GM12878 (cell line): ENCODE data around the gene GNAO1. TPM values are rescaled to one million over a fixed set of nuclear protein-coding genes. Genes with fewer than 3 reads are reported as not detected.

Source experiments
- ATAC-seq: fragments of 200-7000 bp; cut with Tn5 transposase; 3 replicates; pipeline ENCODE4 v1.9.1; 2020; ENCODE audit warnings: mild to moderate bottlenecking, moderate library complexity
- BruUV-seq: library from RNA; stranded (reverse); fragments of 400-500 nt; replicated peaks from 2 replicates; lab custom pipeline; 2021; lab: Mats Ljungman, UMichigan
- CTCF ChIA-PET: fragments of 300-600 bp; sonication (Branson Sonifier 250); formaldehyde crosslinking; extraction: SDS; loops from one replicate; lab custom pipeline; 2021; ENCODE audit warnings: inconsistent platforms; lab: Yijun Ruan, JAX
- POLR2A ChIA-PET: fragments of 350-600 bp; formaldehyde crosslinking; extraction: SDS; loops from one replicate; lab custom pipeline; 2021; ENCODE audit warnings: inconsistent platforms; lab: Charles Lee
- RAD21 ChIA-PET: fragments of 300-600 bp; sonication (Branson Sonifier 250); formaldehyde crosslinking; loops from one replicate; lab custom pipeline; 2023; ENCODE audit warnings: antibody characterized with exemption; ENCODE audit not compliant: unreplicated experiment; lab: Charles Lee
- SMC1A ChIA-PET: fragments of 300-600 bp; sonication (Branson Sonifier 250); formaldehyde crosslinking; loops from one replicate; lab custom pipeline; 2023; ENCODE audit not compliant: unreplicated experiment, uncharacterized antibody; lab: Charles Lee
- DNase-seq: peaks from one replicate; pipeline ENCODE4 v3.0.0-alpha.2; 2011; ENCODE audit warnings: low read depth, low spot score
- FAIRE-seq: peaks from 3 replicates; lab custom pipeline; 2011; peaks lifted over from hg19 to GRCh38; lab: Jason Lieb, UNC
- H2AFZ ChIP-seq: 2 replicates; pipeline ENCODE4 v1.6.0; 2011; ENCODE audit warnings: low read depth, low read length, control low read depth; ENCODE audit not compliant: control insufficient read depth
- H3K27ac ChIP-seq: 2 replicates; pipeline ENCODE4 v1.5.1; 2011; ENCODE audit warnings: control low read depth; ENCODE audit not compliant: control insufficient read depth, insufficient read depth
- H3K27me3 ChIP-seq, 2 experiments: replicated peaks in 1 of 2; 2 replicates each; pipeline versions ENCODE4 v1.6.0 to v1.6.1; 2011; ENCODE audit warnings: low read length in 1 of 2; ENCODE audit not compliant: control insufficient read depth in 2 of 2, insufficient read depth in 2 of 2
- H3K36me3 ChIP-seq, 2 experiments: 2 replicates each; pipeline ENCODE4 v1.5.1; 2011; ENCODE audit warnings: low read length in 1 of 2; ENCODE audit not compliant: control insufficient read depth in 2 of 2, insufficient read depth in 2 of 2
- H3K4me1 ChIP-seq: 2 replicates; pipeline ENCODE4 v1.6.1; 2011; ENCODE audit warnings: mild to moderate bottlenecking, low read length, moderate library complexity, mixed read lengths; ENCODE audit not compliant: control insufficient read depth, insufficient read depth
- H3K4me2 ChIP-seq: 2 replicates; pipeline ENCODE4 v1.6.0; 2011; ENCODE audit warnings: control low read depth; ENCODE audit not compliant: control insufficient read depth, insufficient read depth
- H3K4me3 ChIP-seq: fragments of 200-600 bp; sonication (generic); 2 replicates; pipeline ENCODE4 v1.5.1; 2016
- H3K79me2 ChIP-seq: 2 replicates; pipeline ENCODE4 v1.6.0; 2011; ENCODE audit warnings: low read length; ENCODE audit not compliant: control insufficient read depth, insufficient read depth
- H3K9ac ChIP-seq: 2 replicates; pipeline ENCODE4 v1.8.0; 2011; ENCODE audit warnings: low read length, control low read depth, mixed read lengths; ENCODE audit not compliant: control insufficient read depth, insufficient read depth
- H3K9me3 ChIP-seq: replicated peaks from 3 replicates; pipeline ENCODE4 v1.5.1; 2011; ENCODE audit warnings: mild to moderate bottlenecking, low read length; ENCODE audit not compliant: control insufficient read depth, insufficient read depth
- H4K20me1 ChIP-seq: 2 replicates; pipeline ENCODE4 v1.6.0; 2011; ENCODE audit not compliant: control insufficient read depth, insufficient read depth
- CBX3 ChIP-seq: fragments of 200-600 bp; sonication (generic); IDR thresholded peaks from 2 replicates; pipeline ENCODE4 v1.6.1; 2016; ENCODE audit warnings: low read depth, borderline replicate concordance
- CBX5 ChIP-seq: sonication (generic); IDR thresholded peaks from 2 replicates; pipeline ENCODE4 v1.6.1; 2016; ENCODE audit warnings: low read depth, moderate library complexity, mild to moderate bottlenecking, inconsistent platforms
- CEBPB ChIP-seq, 2 experiments: fragments of 150-350 bp in 1 of 2; IDR thresholded peaks; 2 replicates each; pipeline ENCODE4 v1.6.1; 2012 to 2014; ENCODE audit warnings: low read depth in 2 of 2, low read length in 2 of 2, borderline replicate concordance in 1 of 2, inconsistent platforms in 1 of 2
- EP300 ChIP-seq, 2 experiments: fragments of 150-350 bp in 1 of 2; IDR thresholded peaks; 2 replicates each; pipeline ENCODE4 v1.6.1; 2011 to 2012; ENCODE audit warnings: low read depth in 2 of 2, low read length in 2 of 2, borderline replicate concordance in 1 of 2, improper control_type of control experiment in 1 of 2, inconsistent platforms in 1 of 2; ENCODE audit not compliant: control insufficient read depth in 1 of 2
- EZH2 ChIP-seq: IDR thresholded peaks from 2 replicates; pipeline ENCODE4 v1.6.1; 2012; ENCODE audit warnings: low read depth, mild to moderate bottlenecking, control low read depth, inconsistent platforms, low read length, borderline replicate concordance; ENCODE audit not compliant: control insufficient read depth
- IRF4 ChIP-seq: IDR thresholded peaks from 2 replicates; pipeline ENCODE4 v1.6.1; 2011; ENCODE audit warnings: low read depth, low read length
- MTA3 ChIP-seq: IDR thresholded peaks from 2 replicates; pipeline ENCODE4 v1.6.1; 2012; ENCODE audit warnings: low read length, inconsistent platforms, borderline replicate concordance
- MYC ChIP-seq: IDR thresholded peaks from 2 replicates; pipeline ENCODE4 v1.6.1; 2011; ENCODE audit warnings: mild to moderate bottlenecking, low read length, moderate library complexity, inconsistent platforms; ENCODE audit not compliant: insufficient read depth, insufficient replicate concordance, insufficient read length, severe bottlenecking
- NR2F1 ChIP-seq: fragments of 450-650 bp; conservative IDR thresholded peaks from 2 replicates; pipeline ENCODE4 v1.6.1; 2017; ENCODE audit warnings: mild to moderate bottlenecking
- POLR2AphosphoS5 ChIP-seq: IDR thresholded peaks from 2 replicates; pipeline ENCODE4 v1.6.1; 2011; ENCODE audit warnings: mild to moderate bottlenecking, low read length, inconsistent platforms
- SIX5 ChIP-seq: IDR thresholded peaks from 2 replicates; pipeline ENCODE4 v1.6.1; 2011; ENCODE audit warnings: mild to moderate bottlenecking, low read depth, low read length, moderate library complexity; ENCODE audit not compliant: severe bottlenecking
- YBX1 ChIP-seq: fragments of 450-650 bp; IDR thresholded peaks from 2 replicates; pipeline ENCODE4 v1.6.1; 2016; ENCODE audit warnings: antibody characterized with exemption
- ZNF24 ChIP-seq: fragments of 450-650 bp; IDR thresholded peaks from 2 replicates; pipeline ENCODE4 v1.6.1; 2017; ENCODE audit warnings: antibody characterized with exemption, mild to moderate bottlenecking
- ZNF274 ChIP-seq: IDR thresholded peaks from one replicate; pipeline ENCODE4 v1.8.0; 2011; ENCODE audit not compliant: insufficient read length, insufficient read depth
- WGBS: methylation state at CpG from one replicate; pipeline ENCODE4 v1.1.6; 2016; ENCODE audit warnings: low lambda C conversion rate; ENCODE audit not compliant: insufficient replicate concordance, insufficient coverage; ENCODE audit errors: missing lambda C conversion rate; 5-methylcytosine and 5-hydroxymethylcytosine counted together
- in situ Hi-C: fragments of 300-500 bp; cut with MboI; formaldehyde crosslinking; loops from 9 replicates; pipeline ENCODE4 v1.14.3; 2018; ENCODE audit warnings: mixed read lengths
- intact Hi-C: fragments of 100-400 bp; cut with micrococcal nuclease; formaldehyde crosslinking; loops from one replicate; pipeline ENCODE4 v1.14.2; 2022; ENCODE audit not compliant: unreplicated experiment
- polyA plus RNA-seq, 11 experiments: library from polyadenylated mRNA; depleted of rRNA in 4 of 11; unstranded in 6 of 11; stranded (reverse) in 5 of 11; fragments of >200 nt; fragmentation: Nextera tagmentation in 4 of 11; fragmentation: Illumina TruSeq in 1 of 11; extraction: Ambion mirVana in 4 of 11; extraction: Trizol in 1 of 11; gene quantifications; 1 replicate in 1 of 11; 2 replicates in 10 of 11; pipeline versions ENCODE4 v1.2.1 to v1.2.3, GENCODE V29; 2011 to 2016; ENCODE audit warnings: inconsistent platforms in 2 of 11, missing spikeins in 2 of 11, low read depth in 1 of 11
- total RNA-seq, 4 experiments: library from RNA; depleted of rRNA in 3 of 4; stranded (reverse); fragments of >200 nt in 3 of 4; fragmentation: Illumina TruSeq in 1 of 4; extraction: Trizol in 1 of 4; gene quantifications; 2 replicates each; pipeline versions ENCODE4 v1.2.1 to v1.2.3, GENCODE V29; 2013 to 2021
- TF ChIP-seq, protein P1 (sequence below): IDR thresholded peaks from 2 replicates; pipeline ENCODE4 v1.6.1; 2012; ENCODE audit warnings: low read depth, low read length, improper control_type of control experiment
- TF ChIP-seq, protein P2 (sequence below): fragments of 450-650 bp; IDR thresholded peaks from 2 replicates; pipeline ENCODE4 v1.6.1; 2014; ENCODE audit warnings: mild to moderate bottlenecking

Gene GNAO1
- total and polyA plus RNA-seq, 10 of the 15 experiments (the other 5 are each of a cell fraction or from before 2014, with no cell fraction given), result 0.05 to 0.28 (median 0.14) TPM; not detected in 6

DNA sequence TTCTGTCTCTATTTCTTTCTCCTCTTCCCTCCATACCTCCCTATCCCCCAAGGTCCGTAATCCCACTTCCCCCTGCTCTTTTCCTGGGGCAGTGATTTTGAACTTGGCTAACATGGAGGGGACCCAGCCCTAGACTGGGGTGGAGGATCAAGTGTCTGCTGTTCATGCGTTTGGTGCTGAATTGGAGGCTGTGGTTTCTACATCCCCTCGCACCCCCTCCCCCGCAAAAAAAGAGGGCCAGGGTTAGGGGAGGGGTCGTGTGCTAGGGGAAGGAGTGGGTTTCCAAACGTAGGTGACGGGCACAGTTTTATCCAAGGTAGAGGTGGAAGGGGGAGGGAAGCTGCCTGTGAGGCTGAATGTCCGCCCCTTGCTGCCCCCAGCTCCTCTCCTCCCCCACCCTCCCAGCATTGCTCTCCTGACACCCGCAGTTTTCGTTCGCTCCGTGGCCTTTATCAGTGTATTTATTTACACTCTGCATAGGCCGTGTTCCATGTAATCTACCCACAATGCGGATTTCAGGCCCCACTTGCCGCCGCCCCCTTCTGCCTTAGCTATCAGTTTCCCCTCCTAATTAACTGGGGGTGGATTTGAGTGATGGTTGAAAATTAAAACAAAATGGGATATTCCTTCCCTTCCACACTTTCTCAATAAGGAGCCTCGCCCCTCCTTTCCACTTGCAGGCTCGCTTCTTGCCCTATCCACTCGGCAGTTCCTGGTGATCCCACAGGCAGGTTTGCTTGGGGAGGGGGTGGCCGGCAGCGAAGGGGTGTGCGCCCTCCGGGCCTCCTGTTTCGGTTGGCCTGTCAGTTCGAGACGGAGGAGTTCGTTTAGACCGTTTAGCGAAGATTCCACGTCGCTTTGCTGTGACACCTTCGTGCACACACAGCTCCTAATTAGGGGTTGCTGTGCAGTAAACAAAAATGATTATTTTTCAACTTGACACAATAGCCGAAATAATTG, 2.0 kb downstream of the GNAO1 start:
- DNase-seq (no peak), FAIRE-seq (no peak)
- RAD21 ChIA-PET, result no interaction called here
- CTCF ChIA-PET, result no interaction called here
- Histone ChIP-seq H3K4me2 (no peak overlapping the region), H3K27me3 (peaks cover 17 to 38% of the 10 kb centered on the region in 2 experiments), H3K36me3 (no peaks in the 10 kb centered on the region)
- intact Hi-C loops, result no loop called here
- SMC1A ChIA-PET, result no interaction called here
- TF ChIP-seq EZH2 (no peak), CEBPB (IDR thresholded peaks at IDR 0.05; ENCODE audit: borderline replicate concordance in 1 of 2, low read depth in 2 of 2, low read length in 2 of 2) (no peak), YBX1 (no peak), CBX5 (no peak), SIX5 (no peak), CBX3 (no peak), ZNF24 (no peak), MTA3 (no peak), MYC (no peak), ZNF274 (no peak), POLR2AphosphoS5 (no peak), IRF4 (no peak), EP300 (IDR thresholded peaks at IDR 0.05; ENCODE audit: borderline replicate concordance in 1 of 2, control insufficient read depth in 1 of 2, low read depth in 2 of 2, low read length in 2 of 2) (no peak), NR2F1 (no peak)
- TF ChIP-seq, protein P1, sequence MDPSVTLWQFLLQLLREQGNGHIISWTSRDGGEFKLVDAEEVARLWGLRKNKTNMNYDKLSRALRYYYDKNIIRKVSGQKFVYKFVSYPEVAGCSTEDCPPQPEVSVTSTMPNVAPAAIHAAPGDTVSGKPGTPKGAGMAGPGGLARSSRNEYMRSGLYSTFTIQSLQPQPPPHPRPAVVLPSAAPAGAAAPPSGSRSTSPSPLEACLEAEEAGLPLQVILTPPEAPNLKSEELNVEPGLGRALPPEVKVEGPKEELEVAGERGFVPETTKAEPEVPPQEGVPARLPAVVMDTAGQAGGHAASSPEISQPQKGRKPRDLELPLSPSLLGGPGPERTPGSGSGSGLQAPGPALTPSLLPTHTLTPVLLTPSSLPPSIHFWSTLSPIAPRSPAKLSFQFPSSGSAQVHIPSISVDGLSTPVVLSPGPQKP, result no peak
- TF ChIP-seq, protein P2, sequence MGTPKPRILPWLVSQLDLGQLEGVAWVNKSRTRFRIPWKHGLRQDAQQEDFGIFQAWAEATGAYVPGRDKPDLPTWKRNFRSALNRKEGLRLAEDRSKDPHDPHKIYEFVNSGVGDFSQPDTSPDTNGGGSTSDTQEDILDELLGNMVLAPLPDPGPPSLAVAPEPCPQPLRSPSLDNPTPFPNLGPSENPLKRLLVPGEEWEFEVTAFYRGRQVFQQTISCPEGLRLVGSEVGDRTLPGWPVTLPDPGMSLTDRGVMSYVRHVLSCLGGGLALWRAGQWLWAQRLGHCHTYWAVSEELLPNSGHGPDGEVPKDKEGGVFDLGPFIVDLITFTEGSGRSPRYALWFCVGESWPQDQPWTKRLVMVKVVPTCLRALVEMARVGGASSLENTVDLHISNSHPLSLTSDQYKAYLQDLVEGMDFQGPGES, result no peak
- TF ChIP-seq, all 136 proteins: peak for 0
- in situ Hi-C loops, result no loop called here
- Histone ChIP-seq H3K4me3 (no peak overlapping the region), H2AFZ (no peak overlapping the region), H4K20me1 (no peaks in the 10 kb centered on the region), H3K27ac (no peak overlapping the region), H3K79me2 (no peaks in the 10 kb centered on the region), H3K9ac (no peak overlapping the region), H3K9me3 (no peaks in the 10 kb centered on the region; the same call in 2 of the 3 replicates), H3K4me1 (no peaks in the 10 kb centered on the region)
- no TSS peak for BruUV-seq
- no peak for ATAC-seq
- 47% methylated on average over 33 of the region's 33 CpGs for WGBS
- POLR2A ChIA-PET, result no interaction called here
